HepG2 (cell line): Measurements from ENCODE around the gene ITPK1. TPM values are rescaled to one million over a fixed set of nuclear protein-coding genes. Genes with fewer than 3 reads are reported as not detected.
A peak's percentile ranks its signal among the peaks of the same experiment; 100 is the strongest.

ENCODE experiments used
- ATAC-seq: fragments of 200-7000 bp; cut with Tn5 transposase; 3 replicates; pipeline ENCODE4 v1.9.1; 2020; ENCODE audit warnings: mild to moderate bottlenecking, moderate library complexity
- BruUV-seq: library from RNA; stranded (reverse); fragments of 400-500 nt; replicated peaks from 2 replicates; lab custom pipeline; 2021; lab: Mats Ljungman, UMichigan
- CTCF ChIA-PET: fragments of 300-600 bp; formaldehyde crosslinking; extraction: SDS; loops from one replicate; lab custom pipeline; 2021; ENCODE audit warnings: low total read pairs, inconsistent platforms, low intra/inter-chr PET ratio; lab: Yijun Ruan, JAX
- POLR2A ChIA-PET: fragments of 350-600 bp; sonication (Branson Sonifier 250); formaldehyde crosslinking; loops from one replicate; lab custom pipeline; 2020; ENCODE audit warnings: antibody characterized with exemption, inconsistent platforms; lab: Yijun Ruan, JAX
- DNase-seq: peaks from one replicate; pipeline ENCODE4 v3.0.0-alpha.2; 2015; ENCODE audit warnings: low spot score
- FAIRE-seq: peaks from 3 replicates; lab custom pipeline; 2011; peaks lifted over from hg19 to GRCh38; lab: Jason Lieb, UNC
- H2AFZ ChIP-seq: one replicate; pipeline ENCODE4 v1.6.1; 2011; ENCODE audit warnings: low read length, inconsistent platforms
- H3K27ac ChIP-seq: fragments of 300-600 bp; 3 replicates; pipeline ENCODE4 v1.8.0; 2011; ENCODE audit warnings: mixed run types, mild to moderate bottlenecking, mixed read lengths, low read length, inconsistent platforms; ENCODE audit not compliant: insufficient read depth; ENCODE audit errors: extremely low read length
- H3K27me3 ChIP-seq, 2 experiments: fragments of 200-600 bp in 1 of 2; 2 replicates in 1 of 2; 3 replicates in 1 of 2; pipeline versions ENCODE4 v1.6.0 to v1.8.0; 2011; ENCODE audit warnings: low read length in 2 of 2, mild to moderate bottlenecking in 2 of 2, moderate library complexity in 2 of 2, inconsistent platforms in 1 of 2; ENCODE audit not compliant: insufficient read depth in 2 of 2, control insufficient read depth in 1 of 2
- H3K36me3 ChIP-seq, 2 experiments: fragments of 200-600 bp in 1 of 2; replicated peaks in 1 of 2; 2 replicates in 1 of 2; 3 replicates in 1 of 2; pipeline versions ENCODE4 v1.5.1 to v1.8.0; 2011; ENCODE audit warnings: low read length in 2 of 2, inconsistent platforms in 1 of 2; ENCODE audit not compliant: insufficient read depth in 2 of 2, control insufficient read depth in 1 of 2
- H3K4me1 ChIP-seq: 2 replicates; pipeline ENCODE4 v1.5.1; 2012; ENCODE audit warnings: low read length, inconsistent platforms; ENCODE audit not compliant: insufficient read depth
- H3K4me2 ChIP-seq: 2 replicates; pipeline ENCODE4 v1.6.0; 2011; ENCODE audit warnings: low read depth, low read length, inconsistent platforms
- H3K4me3 ChIP-seq, 3 experiments: fragments of 200-600 bp in 1 of 3; sonication (generic), shearing (Covaris generic) in 1 of 3; replicated peaks in 1 of 3; 2 replicates each; pipeline ENCODE4 v1.5.1; 2011 to 2016; ENCODE audit warnings: low read length in 3 of 3, inconsistent platforms in 2 of 3, low read depth in 2 of 3, mild to moderate bottlenecking in 2 of 3, control low read depth in 1 of 3, mixed read lengths in 1 of 3; ENCODE audit not compliant: insufficient read depth in 1 of 3
- H3K79me2 ChIP-seq: one replicate; pipeline ENCODE4 v1.6.1; 2011; ENCODE audit warnings: low read length, inconsistent platforms; ENCODE audit not compliant: insufficient read depth
- H3K9ac ChIP-seq: 2 replicates; pipeline ENCODE4 v1.6.0; 2011; ENCODE audit warnings: mild to moderate bottlenecking, low read depth, low read length, inconsistent platforms; ENCODE audit not compliant: insufficient read depth
- H3K9me3 ChIP-seq: 2 replicates; pipeline ENCODE4 v1.5.1; 2012; ENCODE audit warnings: mild to moderate bottlenecking, low read length
- H4K20me1 ChIP-seq: 2 replicates; pipeline ENCODE4 v1.6.0; 2011; ENCODE audit warnings: inconsistent platforms, mild to moderate bottlenecking, low read length, moderate library complexity; ENCODE audit not compliant: insufficient read depth
- CEBPG ChIP-seq: IDR thresholded peaks from 2 replicates; pipeline ENCODE4 v1.6.1; 2016
- CHD4 ChIP-seq: fragments of 200-600 bp; sonication (generic); IDR thresholded peaks from 2 replicates; pipeline ENCODE4 v1.7.0; 2017; ENCODE audit warnings: mild to moderate bottlenecking, low read length, borderline replicate concordance
- DPF2 ChIP-seq: sonication (generic); formaldehyde crosslinking; IDR thresholded peaks from 2 replicates; pipeline ENCODE4 v1.4.0; 2020; ENCODE audit warnings: mild to moderate bottlenecking, low read depth, missing genetic modification reagents, borderline replicate concordance
- LCORL ChIP-seq, 2 experiments: fragments of 450-650 bp in 1 of 2; sonication (generic) in 1 of 2; formaldehyde crosslinking in 1 of 2; IDR thresholded peaks; 2 replicates each; pipeline versions ENCODE4 v1.5.0 to v1.6.1; 2017 to 2020; ENCODE audit warnings: antibody characterized with exemption in 1 of 2, missing genetic modification reagents in 1 of 2
- NFYC ChIP-seq: IDR thresholded peaks from 2 replicates; pipeline ENCODE4 v1.6.1; 2016; ENCODE audit warnings: missing genetic modification reagents, missing compliant biosample characterization
- NKX3-1 ChIP-seq: sonication (generic); formaldehyde crosslinking; IDR thresholded peaks from 2 replicates; pipeline ENCODE4 v1.5.0; 2020; ENCODE audit warnings: missing genetic modification reagents
- PRDM4 ChIP-seq: sonication (generic); formaldehyde crosslinking; IDR thresholded peaks from 2 replicates; pipeline ENCODE4 v1.9.0; 2021; ENCODE audit warnings: missing genetic modification reagents, borderline replicate concordance
- ZHX2 ChIP-seq, 2 experiments: sonication (generic) in 1 of 2; formaldehyde crosslinking in 1 of 2; IDR thresholded peaks; 2 replicates each; pipeline versions ENCODE4 v1.6.1 to v1.9.0; 2014 to 2022; ENCODE audit warnings: antibody characterized with exemption in 1 of 2, borderline replicate concordance in 1 of 2, inconsistent platforms in 1 of 2, low read depth in 1 of 2, missing genetic modification reagents in 1 of 2
- ZNF335 ChIP-seq: sonication (generic); formaldehyde crosslinking; IDR thresholded peaks from 2 replicates; pipeline ENCODE4 v1.4.0; 2020; ENCODE audit warnings: missing genetic modification reagents
- ZNF33B ChIP-seq: sonication (generic); formaldehyde crosslinking; IDR thresholded peaks from 2 replicates; pipeline ENCODE4 v1.5.1; 2020; ENCODE audit warnings: mild to moderate bottlenecking, missing genetic modification reagents
- ZNF564 ChIP-seq: sonication (generic); formaldehyde crosslinking; IDR thresholded peaks from 2 replicates; pipeline ENCODE4 v1.8.1; 2023; ENCODE audit warnings: mild to moderate bottlenecking, missing genetic modification reagents
- ZNF644 ChIP-seq: IDR thresholded peaks from 2 replicates; pipeline ENCODE4 v1.6.1; 2016; ENCODE audit warnings: low read depth
- WGBS: methylation state at CpG from one replicate; pipeline ENCODE4 v1.1.6; 2017; ENCODE audit warnings: low lambda C conversion rate; 5-methylcytosine and 5-hydroxymethylcytosine counted together
- in situ Hi-C: cut with HindIII; loops from 2 replicates; pipeline ENCODE4 v1.10.0; 2017; ENCODE audit warnings: low pct_unique_long_range_greater_than_20kb; ENCODE audit not compliant: extremely low pct_ligation_motif_present
- intact Hi-C: fragments of 100-400 bp; cut with micrococcal nuclease; formaldehyde crosslinking; loops from one replicate; pipeline ENCODE4 v1.10.0; 2022; ENCODE audit not compliant: unreplicated experiment
- polyA plus RNA-seq, 8 experiments: library from polyadenylated mRNA; depleted of rRNA in 3 of 8; stranded (reverse) in 7 of 8; unstranded in 1 of 8; fragments of >200 nt; fragmentation: Illumina TruSeq in 4 of 8; extraction: Trizol in 4 of 8; gene quantifications; 2 replicates each; pipeline versions ENCODE4 v1.2.1 to v1.2.3, GENCODE V29; 2011 to 2016; ENCODE audit warnings: low read depth in 4 of 8, missing spikeins in 1 of 8, mixed read lengths in 1 of 8; ENCODE audit not compliant: insufficient read depth in 1 of 8
- total RNA-seq, 5 experiments: library from RNA; depleted of rRNA; stranded (reverse); fragments of >200 nt; fragmentation: Illumina TruSeq; extraction: Trizol; gene quantifications; 2 replicates each; pipeline ENCODE4 v1.2.3, GENCODE V29; 2016; ENCODE audit warnings: low read depth in 1 of 5
- TF ChIP-seq, protein P1 (sequence below): sonication (generic); formaldehyde crosslinking; IDR thresholded peaks from 2 replicates; pipeline ENCODE4 v1.5.1; 2020; ENCODE audit warnings: missing genetic modification reagents, mild to moderate bottlenecking, borderline replicate concordance

The ITPK1 gene
- total and polyA plus RNA-seq, 2 of the 13 experiments (the other 11 are each of a cell fraction or from before 2014, with no cell fraction given) = 20.5 to 47.5 TPM

DNA sequence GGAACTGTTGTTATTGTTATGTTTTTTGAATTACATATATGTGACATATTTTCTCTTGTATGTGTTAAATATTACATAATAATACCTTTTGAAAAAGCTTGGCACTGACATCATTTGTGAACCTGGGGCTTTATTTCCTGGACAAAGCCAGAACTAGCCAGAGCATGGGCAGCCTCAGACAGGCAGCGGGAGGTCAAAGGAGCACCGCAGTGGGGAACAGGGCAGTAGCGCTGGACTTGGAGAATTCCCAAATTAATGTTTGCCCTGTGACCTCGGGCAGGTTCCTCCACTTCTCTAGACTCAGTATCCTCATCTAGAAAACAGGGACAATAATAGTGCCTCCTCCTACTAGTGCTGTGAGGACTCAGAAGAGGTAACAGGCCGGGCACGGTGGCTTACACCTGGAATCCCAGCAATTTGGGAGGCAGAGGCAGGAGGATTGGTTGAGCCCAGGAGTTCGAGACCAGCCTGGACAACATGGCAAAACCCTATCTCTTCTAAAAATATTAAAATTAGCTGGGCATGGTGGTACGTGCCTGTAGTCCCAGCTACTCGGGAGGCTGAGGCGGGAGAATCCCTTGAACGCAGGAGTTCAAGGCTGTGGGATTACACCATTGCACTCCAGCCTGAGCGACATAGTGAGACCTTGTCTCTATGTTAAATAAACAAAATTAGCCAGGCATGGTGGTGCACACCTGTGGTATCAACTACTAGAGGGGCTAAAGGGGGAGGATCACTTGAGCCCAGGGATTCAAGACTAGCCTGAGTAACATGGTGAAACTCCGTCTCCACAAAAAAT lies 27.3 kb upstream of the ITPK1 start:
- in situ Hi-C loops (no loop called here), intact Hi-C loops (no loop called here)
- DNase-seq = peak; percentile 40
- no peaks in the 10 kb centered on the region for H3K9me3 ChIP-seq
- peak overlapping the region in 1 of 3 experiments; percentile 11; a peak in 2 of 6 replicates for H3K4me3 ChIP-seq
- peaks cover 67% of the 10 kb centered on the region for H3K4me1 ChIP-seq
- ATAC-seq = peak; percentile 58
- BruUV-seq = no TSS peak
- POLR2A ChIA-PET = no interaction called here
- FAIRE-seq = no peak
- H3K27ac ChIP-seq = no peak overlapping the region
- no peaks in the 10 kb centered on the region for H3K79me2 ChIP-seq
- 10% methylated on average over 12 of the region's 13 CpGs for WGBS
- H3K4me2 ChIP-seq = peak overlapping the region; percentile 53
- H3K27me3 ChIP-seq = no peaks in the 10 kb centered on the region; a peak in 1 of 5 replicates
- H3K9ac ChIP-seq = no peak overlapping the region
- CTCF ChIA-PET = no interaction called here
- H2AFZ ChIP-seq = no peak overlapping the region
- no peaks in the 10 kb centered on the region for H4K20me1 ChIP-seq
- H3K36me3 ChIP-seq = no peaks in the 10 kb centered on the region
- no peak for TF ChIP-seq ZNF33B (CRISPR knock-in tag)
- TF ChIP-seq ZNF335 = no peak
- TF ChIP-seq, protein P1, sequence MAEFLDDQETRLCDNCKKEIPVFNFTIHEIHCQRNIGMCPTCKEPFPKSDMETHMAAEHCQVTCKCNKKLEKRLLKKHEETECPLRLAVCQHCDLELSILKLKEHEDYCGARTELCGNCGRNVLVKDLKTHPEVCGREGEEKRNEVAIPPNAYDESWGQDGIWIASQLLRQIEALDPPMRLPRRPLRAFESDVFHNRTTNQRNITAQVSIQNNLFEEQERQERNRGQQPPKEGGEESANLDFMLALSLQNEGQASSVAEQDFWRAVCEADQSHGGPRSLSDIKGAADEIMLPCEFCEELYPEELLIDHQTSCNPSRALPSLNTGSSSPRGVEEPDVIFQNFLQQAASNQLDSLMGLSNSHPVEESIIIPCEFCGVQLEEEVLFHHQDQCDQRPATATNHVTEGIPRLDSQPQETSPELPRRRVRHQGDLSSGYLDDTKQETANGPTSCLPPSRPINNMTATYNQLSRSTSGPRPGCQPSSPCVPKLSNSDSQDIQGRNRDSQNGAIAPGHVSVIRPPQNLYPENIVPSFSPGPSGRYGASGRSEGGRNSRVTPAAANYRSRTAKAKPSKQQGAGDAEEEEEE (CRISPR knock-in tag) = no peak; the same call in 1 of the 2 replicates
- no peak for TF ChIP-seq ZNF564 (CRISPR knock-in tag)
- no peak for TF ChIP-seq ZHX2 (IDR thresholded peaks at IDR 0.05; ENCODE audit: low read depth)
- TF ChIP-seq ZHX2 (CRISPR knock-in tag; IDR thresholded peaks at IDR 0.05; ENCODE audit: borderline replicate concordance) = no peak
- no peak for TF ChIP-seq NFYC (CRISPR knock-in tag)
- TF ChIP-seq ZNF644 = no peak
- no peak for TF ChIP-seq DPF2 (CRISPR knock-in tag)
- no peak for TF ChIP-seq NKX3-1
- TF ChIP-seq CEBPG (CRISPR knock-in tag) = 0 out of 2 replicates have a peak, but pooled peaks have one; percentile 53
- no peak for TF ChIP-seq PRDM4 (CRISPR knock-in tag)
- no peak for TF ChIP-seq LCORL (IDR thresholded peaks at IDR 0.05)
- peak; percentile 72 for TF ChIP-seq LCORL (CRISPR knock-in tag; IDR thresholded peaks at IDR 0.05)
- no peak for TF ChIP-seq CHD4
